Measurements from ENCODE around the gene ABLIM2.

ABLIM2 gene

DNA sequence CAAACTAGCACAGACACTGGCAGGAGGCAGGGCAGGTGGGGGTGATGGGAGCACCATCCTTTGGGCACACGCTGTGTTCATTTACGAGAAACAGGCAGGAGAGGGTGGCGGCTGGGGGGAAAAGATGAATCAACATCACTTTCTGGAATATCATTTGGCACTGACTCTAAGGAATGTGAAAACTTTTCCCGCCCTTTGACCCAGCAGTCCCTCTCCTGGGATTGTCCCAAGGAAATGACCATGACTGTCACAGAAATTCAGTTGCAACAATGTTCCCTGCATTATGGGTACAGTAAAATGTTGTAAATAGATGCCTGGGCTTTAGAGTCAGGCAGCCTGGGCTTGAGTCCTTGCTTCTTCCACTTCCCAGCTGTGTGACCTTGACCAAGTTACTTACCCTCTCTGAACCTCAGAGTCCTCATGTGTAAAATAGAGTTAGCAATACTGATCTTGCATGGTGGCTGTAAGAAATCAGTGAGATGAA lies 58.6 kb downstream of the ABLIM2 start:
- DNase-seq = no peak

DNA sequence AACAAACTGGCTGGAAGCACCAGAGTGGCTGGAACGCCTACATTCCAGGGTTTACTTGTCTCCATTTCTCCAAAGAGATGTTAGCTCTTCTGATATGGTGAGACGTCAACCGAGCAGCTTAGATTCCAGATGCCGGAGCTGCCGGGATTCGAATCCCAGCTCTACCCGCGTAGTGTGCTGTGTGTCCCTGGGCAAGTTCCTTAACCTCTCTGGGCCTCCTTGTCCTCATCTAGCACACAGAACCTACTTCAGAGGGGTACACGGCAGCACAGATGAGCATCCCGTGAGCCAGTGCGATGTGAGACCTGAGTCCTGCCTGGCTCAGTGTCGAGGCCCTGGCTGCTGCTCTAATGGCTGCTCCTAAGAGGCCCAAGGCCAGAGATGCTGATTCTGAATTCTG lies 60.1 kb downstream of the ABLIM2 start:
- no peak for DNase-seq

- no peak for DNase-seq
Observed at GRCh38 chr4:8097721-8098345, 60.8 kb downstream of the ABLIM2 start.

- no peak for DNase-seq
Observed at GRCh38 chr4:8097141-8097541, 61.5 kb downstream of the ABLIM2 start.

GRCh38 chr4:8096690-8097061 lies 61.9 kb downstream of the ABLIM2 start:
- no peak for DNase-seq

GRCh38 chr4:8095956-8096689 lies 62.5 kb downstream of the ABLIM2 start:
- no peak for DNase-seq

DNA sequence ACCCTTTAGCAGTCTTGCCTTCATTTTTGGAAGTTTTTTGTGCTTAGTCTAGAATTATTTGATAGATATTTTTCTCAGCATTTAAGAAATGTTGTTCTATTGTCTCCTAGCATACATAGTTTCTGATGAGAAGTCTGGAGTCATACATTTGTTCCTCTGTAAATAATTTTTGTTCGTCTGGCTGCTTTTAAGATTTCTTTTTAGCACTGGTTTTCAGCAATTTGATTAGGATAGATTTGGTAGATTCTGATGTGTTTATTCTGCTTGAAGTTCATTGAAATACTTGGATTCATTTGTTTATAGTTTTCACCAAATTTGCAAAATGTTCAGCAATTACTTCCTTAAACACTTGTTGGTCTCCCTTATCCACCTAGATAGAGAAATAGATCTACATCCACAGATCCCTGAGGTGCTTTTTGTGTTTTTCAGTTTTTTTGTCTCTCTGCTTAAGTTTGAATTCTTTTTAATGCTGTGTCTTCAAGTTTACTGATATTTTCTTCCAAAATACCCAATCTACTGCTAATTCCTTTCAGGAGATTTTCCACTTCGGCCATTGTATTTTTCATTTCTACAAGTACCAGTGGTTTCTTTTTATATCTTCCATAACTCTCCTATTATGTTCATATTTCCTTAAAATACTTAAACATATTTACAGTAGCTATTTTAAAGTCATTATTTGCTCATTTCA lies 64.9 kb downstream of the ABLIM2 start:
- DNase-seq = no peak

GRCh38 chr4:8092282-8092681 lies 66.3 kb downstream of the ABLIM2 start:
- DNase-seq = no peak

GRCh38 chr4:8090744-8091301 lies 67.8 kb downstream of the ABLIM2 start:
- no peak for DNase-seq

DNA sequence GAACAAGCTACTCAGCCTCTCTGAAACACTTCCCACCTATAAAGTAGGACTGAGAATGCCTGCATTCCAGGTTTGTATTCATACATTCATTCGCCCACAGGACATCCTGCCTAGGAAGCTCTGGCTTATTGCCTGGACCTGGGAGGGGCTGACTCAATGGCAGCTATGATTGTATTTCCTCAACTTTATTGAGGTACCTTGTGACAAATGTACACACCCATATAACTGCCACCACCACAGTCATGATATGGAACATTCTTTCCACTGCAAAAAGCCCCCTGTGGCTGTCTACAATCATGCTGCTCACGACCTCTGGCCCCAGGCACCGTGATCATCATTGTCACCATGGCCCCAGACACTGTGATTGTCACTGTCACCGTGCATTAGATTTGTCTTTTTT lies 68.3 kb downstream of the ABLIM2 start:
- peak; percentile 16 for DNase-seq

DNA sequence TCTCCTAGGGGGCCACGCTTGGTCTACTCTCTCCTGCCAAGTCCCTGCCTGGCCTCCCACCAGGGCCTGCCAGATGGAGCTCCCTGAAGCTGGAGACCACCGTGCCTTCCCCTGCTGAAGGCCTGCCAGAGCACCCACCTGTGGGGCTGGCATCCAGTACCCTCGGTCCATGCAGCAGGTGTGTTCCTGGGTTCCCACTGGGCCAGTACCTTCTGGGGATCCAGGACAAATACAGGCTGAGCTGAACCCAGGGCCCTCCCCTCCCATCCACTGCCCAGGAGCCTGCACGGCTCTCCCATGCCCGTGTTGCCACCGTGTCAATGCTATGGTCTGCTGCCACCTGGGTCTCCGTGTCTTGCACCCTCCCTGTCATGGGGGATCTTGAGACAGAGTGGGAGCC lies 68.8 kb downstream of the ABLIM2 start:
- DNase-seq = no peak

DNA sequence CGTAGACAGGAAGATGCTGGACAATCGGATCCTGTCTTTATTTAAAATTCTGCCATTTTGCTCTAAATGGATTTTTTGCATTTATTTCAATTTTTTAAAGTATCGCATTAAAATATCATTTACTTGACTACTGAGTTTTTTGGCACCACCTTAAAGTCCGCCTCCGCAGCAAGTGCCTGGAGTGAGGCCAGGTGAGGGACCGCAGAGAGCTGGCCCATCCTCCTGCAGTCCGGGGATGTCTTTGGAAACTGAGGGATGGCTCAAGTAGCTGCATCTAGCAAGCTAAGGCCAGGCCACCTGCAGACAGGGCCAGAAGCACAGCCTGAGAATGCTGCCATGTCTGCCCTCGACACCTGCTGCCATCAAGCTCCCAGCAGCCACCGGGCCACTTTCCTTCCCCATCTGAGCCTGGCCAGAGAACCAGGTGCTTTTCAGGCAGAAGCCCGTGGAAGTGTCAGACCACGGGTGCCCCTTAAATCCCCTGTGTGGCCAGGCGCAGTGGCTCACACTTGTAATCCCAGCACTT lies 69.6 kb downstream of the ABLIM2 start:
- DNase-seq = no peak

- no peak for DNase-seq
Observed at GRCh38 chr4:8087921-8088495, 70.6 kb downstream of the ABLIM2 start.

DNA sequence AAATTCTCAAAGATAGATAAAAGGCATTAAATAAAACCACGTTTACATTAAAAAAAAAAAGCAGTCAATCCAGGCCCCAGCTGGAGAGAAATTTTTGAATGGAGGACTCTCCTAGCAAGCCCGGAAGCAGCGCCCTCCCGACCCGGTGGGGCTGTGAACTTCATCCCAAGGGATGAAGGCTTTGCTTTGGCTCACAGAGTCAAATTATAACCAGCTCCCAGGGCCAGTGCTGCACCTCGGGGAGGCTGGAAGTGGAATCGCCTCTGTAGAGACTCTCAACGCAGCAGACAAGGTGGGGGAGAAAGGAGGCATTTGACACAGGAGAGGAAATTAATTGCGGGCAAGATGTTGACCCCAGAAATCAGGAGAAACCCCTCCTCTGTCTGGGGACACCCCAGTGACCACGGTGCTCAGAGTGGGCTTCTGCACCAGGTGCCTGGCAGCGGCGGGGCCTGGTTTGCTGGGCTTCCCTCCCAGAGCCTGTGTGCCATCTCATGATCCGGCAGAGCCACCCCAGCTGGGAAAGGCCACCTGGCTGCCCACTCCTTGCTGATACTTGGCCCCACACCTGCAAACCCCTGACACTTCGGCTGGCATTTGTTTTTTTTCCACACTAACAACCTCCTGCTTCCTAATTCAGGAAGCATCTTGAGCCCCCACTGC lies 71.7 kb downstream of the ABLIM2 start:
- no peak for DNase-seq

- DNase-seq = no peak
Observed at GRCh38 chr4:8085491-8086117, 73.0 kb downstream of the ABLIM2 start.

DNA sequence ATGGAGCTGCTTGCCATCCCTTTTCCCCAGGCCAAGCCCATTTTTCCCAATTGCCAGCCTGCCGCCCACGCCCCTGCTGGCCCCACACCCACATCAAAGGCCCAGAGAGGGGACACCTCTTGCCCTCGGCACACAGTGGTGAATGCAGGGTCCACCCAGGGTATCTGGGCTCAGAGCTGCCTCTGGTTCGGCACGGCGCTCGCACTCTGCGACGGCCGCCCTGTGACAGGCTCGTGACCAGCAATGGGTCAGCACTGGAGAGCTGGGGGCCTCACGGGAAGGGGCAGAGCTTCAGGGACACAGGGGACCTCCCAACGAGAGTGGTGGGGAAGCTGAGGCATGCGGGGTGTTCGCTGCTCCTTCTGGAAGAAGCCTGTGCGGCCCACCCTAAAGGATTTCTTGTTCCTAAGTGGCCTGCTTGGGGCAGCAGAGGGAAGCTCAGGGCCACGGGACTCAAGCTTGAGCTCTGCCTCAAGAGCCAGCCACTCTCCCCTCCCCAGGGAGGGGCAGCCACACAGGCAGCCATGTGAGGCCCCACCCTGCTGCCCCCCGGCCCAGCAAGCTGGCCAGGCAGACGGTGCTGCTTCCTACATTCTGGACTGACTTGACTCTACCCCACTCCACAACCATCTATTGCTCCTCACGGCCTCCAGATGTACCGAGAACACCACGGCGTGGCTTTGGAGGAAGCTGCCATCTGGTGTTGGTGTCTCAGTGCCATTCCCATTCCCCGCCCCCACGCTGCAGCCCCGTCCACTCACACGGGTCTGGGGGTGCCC lies 73.7 kb downstream of the ABLIM2 start:
- DNase-seq = no peak

GRCh38 chr4:8084031-8084660 lies 74.5 kb downstream of the ABLIM2 start:
- no peak for DNase-seq

DNA sequence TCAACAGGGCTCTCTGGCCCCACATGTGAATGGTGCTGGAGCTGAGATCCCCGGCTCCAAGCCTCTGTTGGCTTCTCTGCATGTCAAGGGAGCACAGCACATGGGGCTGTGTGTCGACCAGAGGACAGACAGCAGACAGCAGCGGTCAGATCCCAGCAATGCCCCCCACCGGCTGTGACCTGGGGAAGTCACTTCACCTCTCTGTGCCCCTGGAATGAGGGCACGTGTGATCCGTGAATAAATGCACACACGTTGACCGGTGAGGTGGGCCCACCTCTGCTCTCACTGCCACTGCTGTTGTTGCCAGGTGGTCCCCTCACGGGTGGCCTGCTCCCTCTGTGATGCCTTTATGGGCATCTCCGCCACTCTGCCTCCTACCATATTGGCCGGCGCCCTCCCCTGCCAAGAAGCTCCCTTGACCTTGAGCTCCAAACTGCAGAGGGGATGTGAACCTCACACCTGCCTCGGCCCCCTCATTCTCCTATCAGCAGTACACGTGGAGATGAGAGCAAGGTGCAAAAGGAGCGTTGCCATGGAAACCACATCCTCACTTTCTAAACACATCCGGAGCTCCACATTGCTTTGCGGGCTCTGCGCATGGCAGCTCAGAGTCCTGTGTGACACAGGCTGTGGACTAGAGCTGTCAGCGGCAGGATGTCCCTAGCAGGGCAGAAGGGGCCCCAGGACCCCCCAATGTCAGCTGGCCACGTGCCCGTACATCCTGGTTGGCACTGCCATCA lies 75.4 kb downstream of the ABLIM2 start:
- DNase-seq = no peak

DNA sequence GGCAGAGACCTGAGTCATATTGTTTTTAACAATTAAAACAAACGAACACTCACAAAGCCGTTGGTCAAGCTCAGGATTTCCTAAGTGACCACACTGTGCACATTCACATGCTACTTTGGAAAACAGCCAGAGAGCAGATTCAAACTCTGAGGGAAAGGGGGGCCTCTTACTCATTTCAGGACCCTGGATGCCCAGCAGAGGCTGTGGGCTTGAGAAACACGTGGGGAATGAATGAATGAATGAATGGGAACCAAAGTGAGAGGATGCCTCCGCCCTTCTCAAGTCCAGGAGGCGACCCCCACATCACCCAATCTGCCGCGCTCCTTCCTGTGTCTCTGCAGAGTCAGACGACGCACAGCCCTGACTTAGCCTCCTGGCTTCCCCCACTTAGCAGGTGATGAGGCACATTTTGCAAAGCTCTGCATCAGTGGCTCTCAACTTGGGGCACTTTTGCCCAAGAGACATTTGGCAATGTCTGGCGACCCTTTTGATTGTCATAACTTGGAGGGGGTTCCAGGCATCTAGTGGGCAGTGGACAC lies 76.0 kb downstream of the ABLIM2 start:
- DNase-seq = no peak

Measured in stimulated activated CD4-positive, alpha-beta T cell treated with anti-CD3 and anti-CD28 coated beads, Interleukin-1b, Interleukin-23, amount 100 ng/mL, for 48 hours (primary cell).